Endothelial cell of umbilical vein (primary cell): Measurements from ENCODE around the gene ANGEL1. TPM values are rescaled to one million over a fixed set of nuclear protein-coding genes. Genes with fewer than 3 reads are reported as not detected.

Experiments
- BruUV-seq: library from RNA; stranded (reverse); fragments of 400-500 nt; replicated peaks from 2 replicates; lab custom pipeline; 2021; lab: Mats Ljungman, UMichigan
- CTCF ChIA-PET: fragments of 300-600, 350-600 bp; sonication (Branson Sonifier 250); formaldehyde crosslinking; loops from one replicate; lab custom pipeline; 2021; ENCODE audit warnings: antibody characterized with exemption, inconsistent platforms; lab: Charles Lee
- POLR2A ChIA-PET: fragments of 300-600, 350-600 bp; sonication (Branson Sonifier 250); formaldehyde crosslinking; loops from one replicate; lab custom pipeline; 2021; ENCODE audit warnings: antibody characterized with exemption, inconsistent platforms; lab: Charles Lee
- DNase-seq: peaks from one replicate; pipeline ENCODE4 v3.0.0-alpha.2; 2011; ENCODE audit warnings: low read depth, low spot score
- FAIRE-seq: peaks from 2 replicates; lab custom pipeline; 2011; peaks lifted over from hg19 to GRCh38; lab: Jason Lieb, UNC
- H2AFZ ChIP-seq: 2 replicates; pipeline ENCODE4 v1.6.0; 2012; ENCODE audit warnings: low read depth, low read length, control low read depth, inconsistent platforms
- H3K27ac ChIP-seq: 2 replicates; pipeline ENCODE4 v1.5.1; 2011; ENCODE audit warnings: low read depth, mild to moderate bottlenecking, control low read depth, low read length, moderate library complexity; ENCODE audit not compliant: insufficient read depth
- H3K27me3 ChIP-seq, 2 experiments: 2 replicates each; pipeline versions ENCODE4 v1.6.0 to v1.6.1; 2011; ENCODE audit warnings: low read length in 2 of 2, mixed read lengths in 1 of 2; ENCODE audit not compliant: control insufficient read depth in 2 of 2, insufficient read depth in 2 of 2
- H3K36me3 ChIP-seq, 2 experiments: 2 replicates in 1 of 2; 3 replicates in 1 of 2; pipeline ENCODE4 v1.5.1; 2011; ENCODE audit warnings: low read length in 2 of 2, mild to moderate bottlenecking in 1 of 2, moderate library complexity in 1 of 2; ENCODE audit not compliant: control insufficient read depth in 2 of 2, insufficient read depth in 2 of 2; ENCODE audit errors: extremely low read depth in 1 of 2
- H3K4me1 ChIP-seq: 3 replicates; pipeline ENCODE4 v1.5.1; 2011; ENCODE audit warnings: mild to moderate bottlenecking, low read length; ENCODE audit not compliant: control insufficient read depth, insufficient read depth; ENCODE audit errors: extremely low read depth
- H3K4me2 ChIP-seq: 2 replicates; pipeline ENCODE4 v1.6.1; 2011; ENCODE audit warnings: low read length, control low read depth, mixed read lengths; ENCODE audit not compliant: insufficient read depth
- H3K4me3 ChIP-seq, 3 experiments: fragments of 200-600 bp in 1 of 3; sonication (generic), shearing (Covaris generic) in 1 of 3; replicated peaks in 1 of 3; 2 replicates each; pipeline ENCODE4 v1.5.1; 2011 to 2016; ENCODE audit warnings: control low read depth in 3 of 3, low read length in 3 of 3, mild to moderate bottlenecking in 2 of 3, inconsistent platforms in 1 of 3, low read depth in 1 of 3, moderate library complexity in 1 of 3; ENCODE audit not compliant: insufficient read depth in 1 of 3
- H3K79me2 ChIP-seq: 2 replicates; pipeline ENCODE4 v1.6.0; 2012; ENCODE audit warnings: low read length, inconsistent platforms; ENCODE audit not compliant: control insufficient read depth, insufficient read depth
- H3K9ac ChIP-seq: replicated peaks from 2 replicates; pipeline ENCODE3; 2011; ENCODE audit warnings: low read length, control low read depth; ENCODE audit not compliant: insufficient read depth; ENCODE audit errors: extremely low read depth
- H3K9me1 ChIP-seq: replicated peaks from 3 replicates; pipeline ENCODE4 v1.6.0; 2011; ENCODE audit warnings: mild to moderate bottlenecking, low read length; ENCODE audit not compliant: control insufficient read depth, insufficient read depth; ENCODE audit errors: extremely low read depth
- H3K9me3 ChIP-seq: replicated peaks from 2 replicates; pipeline ENCODE4 v1.5.1; 2012; ENCODE audit warnings: low read length, inconsistent platforms; ENCODE audit not compliant: control insufficient read depth, insufficient read depth
- H4K20me1 ChIP-seq: replicated peaks from 2 replicates; pipeline ENCODE3; 2011; ENCODE audit warnings: mild to moderate bottlenecking, low read length; ENCODE audit not compliant: control insufficient read depth, insufficient read depth; ENCODE audit errors: extremely low read depth
- EZH2 ChIP-seq: IDR thresholded peaks from 2 replicates; pipeline ENCODE4 v1.6.1; 2012; ENCODE audit warnings: borderline replicate concordance, low read depth, mild to moderate bottlenecking, moderate library complexity, low read length, inconsistent platforms; ENCODE audit not compliant: severe bottlenecking
- FOS ChIP-seq: IDR thresholded peaks from 2 replicates; pipeline ENCODE4 v1.6.1; 2011; ENCODE audit warnings: mild to moderate bottlenecking, low read length, moderate library complexity, borderline replicate concordance; ENCODE audit not compliant: insufficient read depth
- GATA2 ChIP-seq: IDR thresholded peaks from 2 replicates; pipeline ENCODE4 v1.7.0; 2011; ENCODE audit warnings: low read depth, mild to moderate bottlenecking, moderate library complexity, mixed read lengths, low read length; ENCODE audit not compliant: insufficient read length, insufficient read depth
- JUN ChIP-seq: IDR thresholded peaks from 2 replicates; pipeline ENCODE4 v1.6.1; 2011; ENCODE audit warnings: borderline replicate concordance, low read depth; ENCODE audit not compliant: insufficient read length, insufficient read depth
- MYC ChIP-seq: IDR thresholded peaks from one replicate; pipeline ENCODE4 v1.6.1; 2011; ENCODE audit warnings: mild to moderate bottlenecking, low read depth, low read length
- POLR2A ChIP-seq: IDR thresholded peaks from 2 replicates; pipeline ENCODE4 v1.6.1; 2012; ENCODE audit warnings: low read depth, mild to moderate bottlenecking, control low read depth, low read length
- POLR2AphosphoS5 ChIP-seq: IDR thresholded peaks from 2 replicates; pipeline ENCODE4 v1.6.1; 2012; ENCODE audit warnings: low read depth, mild to moderate bottlenecking, control low read depth, low read length, moderate library complexity; ENCODE audit not compliant: insufficient read depth
- dilution Hi-C: fragments of 300-500 bp; cut with MboI; formaldehyde crosslinking; loops from one replicate; pipeline ENCODE4 v1.15.0; 2019; ENCODE audit warnings: low sequenced_read_pairs; ENCODE audit not compliant: extremely low pct_ligation_motif_present
- intact Hi-C: fragments of 100-400 bp; cut with micrococcal nuclease; formaldehyde crosslinking; loops from one replicate; pipeline ENCODE4 v1.10.0; 2022
- polyA plus RNA-seq, 4 experiments: library from polyadenylated mRNA; depleted of rRNA in 3 of 4; stranded (reverse) in 3 of 4; unstranded in 1 of 4; fragments of >200 nt; gene quantifications; 2 replicates each; pipeline versions ENCODE4 v1.2.1 to v1.2.3, GENCODE V29; 2011 to 2012; ENCODE audit warnings: missing spikeins in 1 of 4
- total RNA-seq: library from RNA; stranded (reverse); gene quantifications from 2 replicates; pipeline ENCODE4 v1.2.3, GENCODE V29; 2021
- TF ChIP-seq, protein P1 (sequence below), 2 donors: IDR thresholded peaks; 1 replicate in 1 of 2; 2 replicates in 1 of 2; pipeline ENCODE4 v1.5.1; 2011; ENCODE audit warnings: low read length in 2 of 2, mild to moderate bottlenecking in 2 of 2, moderate library complexity in 2 of 2, control low read depth in 1 of 2, inconsistent platforms in 1 of 2, low read depth in 1 of 2; ENCODE audit not compliant: insufficient read depth in 1 of 2; ENCODE audit errors: extremely low read depth in 1 of 2
- TF ChIP-seq, protein P2 (sequence below): IDR thresholded peaks from 2 replicates; pipeline ENCODE4 v1.6.1; 2011; ENCODE audit not compliant: insufficient read depth, insufficient read length

ANGEL1 gene
- total and polyA plus RNA-seq, 2 donors (not counting 3 experiments of a cell fraction or from before 2014, with no cell fraction given): 14.8 to 22.0 TPM

DNA sequence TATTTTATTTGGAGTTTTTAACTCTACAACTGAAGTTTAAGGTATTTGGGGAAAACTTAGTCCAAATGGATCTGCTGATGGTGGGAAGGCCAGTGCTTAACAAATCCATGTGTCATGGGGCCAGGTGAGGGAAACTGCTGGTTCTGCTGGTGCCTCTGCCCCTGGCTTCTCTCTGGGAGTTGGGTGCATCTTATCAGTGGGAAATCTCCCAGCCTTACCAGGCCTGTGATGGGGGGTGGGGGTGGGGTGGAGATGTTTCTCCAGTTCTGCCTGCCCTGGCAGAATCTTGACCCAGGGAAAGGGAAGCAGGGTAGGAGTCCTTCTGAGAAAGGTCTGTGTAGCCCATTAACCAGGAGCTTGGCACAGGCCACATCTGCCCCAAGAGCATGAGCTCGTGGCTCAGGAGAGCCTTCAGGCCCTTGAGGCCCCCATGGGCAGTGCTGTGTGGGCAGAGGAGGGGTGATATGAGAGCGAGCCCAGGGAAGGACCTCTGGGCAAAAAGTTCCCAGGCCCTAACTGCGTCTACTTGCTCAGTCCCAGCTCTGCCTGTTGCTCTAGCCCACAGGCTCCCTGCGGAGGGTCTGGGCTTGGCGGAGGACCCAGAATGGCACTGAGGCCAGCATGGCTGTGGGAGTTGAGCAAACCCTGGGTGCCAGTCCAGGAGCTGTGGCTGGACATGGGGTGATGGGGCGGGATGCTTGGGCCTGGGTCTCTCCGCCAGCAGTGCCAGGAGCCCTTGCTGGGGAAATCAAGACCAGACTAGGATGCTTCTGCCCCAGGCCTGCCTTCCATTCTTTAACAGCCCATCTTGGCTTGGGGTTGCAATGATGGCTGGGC lies 33.2 kb downstream of the ANGEL1 start:
- no peaks in the 10 kb centered on the region for H3K4me1 ChIP-seq
- no peaks in the 10 kb centered on the region for H3K9me1 ChIP-seq

More for the DNA sequence above, 33.2 kb downstream of the ANGEL1 start:
- Histone ChIP-seq H3K9ac (no peak overlapping the region), H3K36me3 (peaks cover 2 to 36% of the 10 kb centered on the region in 2 experiments), H3K79me2 (no peaks in the 10 kb centered on the region), H4K20me1 (no peaks in the 10 kb centered on the region), H3K4me2 (no peak overlapping the region), H3K9me3 (no peaks in the 10 kb centered on the region), H3K27me3 (no peaks in the 10 kb centered on the region), H2AFZ (no peak overlapping the region), H3K4me3 (no peak overlapping the region), H3K27ac (no peak overlapping the region)
- FAIRE-seq (no peak), DNase-seq (no peak)
- dilution Hi-C loops: no loop called here
- intact Hi-C loops: no loop called here
- TF ChIP-seq FOS (no peak), GATA2 (no peak), MYC (no peak), POLR2A (no peak), POLR2AphosphoS5 (no peak), JUN (no peak), EZH2 (no peak)
- TF ChIP-seq, protein P1, sequence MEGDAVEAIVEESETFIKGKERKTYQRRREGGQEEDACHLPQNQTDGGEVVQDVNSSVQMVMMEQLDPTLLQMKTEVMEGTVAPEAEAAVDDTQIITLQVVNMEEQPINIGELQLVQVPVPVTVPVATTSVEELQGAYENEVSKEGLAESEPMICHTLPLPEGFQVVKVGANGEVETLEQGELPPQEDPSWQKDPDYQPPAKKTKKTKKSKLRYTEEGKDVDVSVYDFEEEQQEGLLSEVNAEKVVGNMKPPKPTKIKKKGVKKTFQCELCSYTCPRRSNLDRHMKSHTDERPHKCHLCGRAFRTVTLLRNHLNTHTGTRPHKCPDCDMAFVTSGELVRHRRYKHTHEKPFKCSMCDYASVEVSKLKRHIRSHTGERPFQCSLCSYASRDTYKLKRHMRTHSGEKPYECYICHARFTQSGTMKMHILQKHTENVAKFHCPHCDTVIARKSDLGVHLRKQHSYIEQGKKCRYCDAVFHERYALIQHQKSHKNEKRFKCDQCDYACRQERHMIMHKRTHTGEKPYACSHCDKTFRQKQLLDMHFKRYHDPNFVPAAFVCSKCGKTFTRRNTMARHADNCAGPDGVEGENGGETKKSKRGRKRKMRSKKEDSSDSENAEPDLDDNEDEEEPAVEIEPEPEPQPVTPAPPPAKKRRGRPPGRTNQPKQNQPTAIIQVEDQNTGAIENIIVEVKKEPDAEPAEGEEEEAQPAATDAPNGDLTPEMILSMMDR (IDR thresholded peaks at IDR 0.05; ENCODE audit: extremely low read depth in 1 of 2, insufficient read depth in 1 of 2, low read depth in 1 of 2, low read length in 2 of 2): no peak
- TF ChIP-seq, protein P2, sequence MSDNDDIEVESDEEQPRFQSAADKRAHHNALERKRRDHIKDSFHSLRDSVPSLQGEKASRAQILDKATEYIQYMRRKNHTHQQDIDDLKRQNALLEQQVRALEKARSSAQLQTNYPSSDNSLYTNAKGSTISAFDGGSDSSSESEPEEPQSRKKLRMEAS: no peak
- ChIA-PET CTCF (interaction anchor here (1.6 to 15.4 kb wide), 3 partner anchors 9 to 66 kb away, joined by 4 to 557 read pairs (median 7); no protein-coding TSS in a partner anchor), POLR2A (no interaction called here)
- BruUV-seq: TSS peak; percentile 2
